HG03280 (cell line): ENCODE data around the gene ARHGEF19.
"Not testable (repeated sequence)": the region's sequence is repeated elsewhere in the genome, so short reads cannot be mapped to it uniquely, and the experiment has no call there.

Experiments
- ATAC-seq: cut with Tn5 transposase; IDR thresholded peaks from one replicate; pipeline ENCODE4 v1.9.1; 2021; ENCODE audit warnings: mild to moderate bottlenecking, moderate library complexity; ENCODE audit not compliant: unreplicated experiment

ARHGEF19 gene

DNA sequence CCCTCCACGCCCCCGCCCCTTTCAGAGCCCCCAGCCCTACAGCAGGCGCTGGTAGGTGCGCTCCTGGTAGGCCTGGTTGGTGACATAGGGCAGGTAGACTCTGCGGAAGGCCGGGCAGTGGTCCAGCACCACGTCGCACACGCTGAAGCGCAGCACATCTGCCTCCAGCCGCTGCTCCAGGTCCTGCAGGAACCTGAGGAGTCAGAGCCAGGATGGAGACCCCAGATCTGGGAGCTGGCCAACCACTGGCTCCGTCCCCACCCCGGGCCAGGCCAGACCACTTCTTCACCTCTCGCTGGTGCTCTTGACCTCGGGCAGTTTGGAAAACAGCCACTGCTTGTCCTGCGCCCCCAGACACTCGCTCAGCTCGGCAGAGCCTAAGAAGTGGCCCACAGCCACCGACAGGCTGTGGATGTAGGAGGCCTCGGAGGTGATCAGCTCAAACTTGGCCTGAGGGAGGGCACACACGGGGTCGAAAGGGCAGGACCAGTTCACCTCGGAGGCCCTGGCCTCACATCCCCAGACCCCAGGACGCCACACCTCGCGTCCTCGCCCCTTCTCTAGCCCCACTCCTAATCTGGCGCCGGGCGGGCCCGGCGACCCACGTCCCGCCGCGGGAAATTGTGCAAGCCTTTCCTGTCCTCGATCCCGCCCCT lies 6.4 kb downstream of the ARHGEF19 start:
- ATAC-seq = no peak

DNA sequence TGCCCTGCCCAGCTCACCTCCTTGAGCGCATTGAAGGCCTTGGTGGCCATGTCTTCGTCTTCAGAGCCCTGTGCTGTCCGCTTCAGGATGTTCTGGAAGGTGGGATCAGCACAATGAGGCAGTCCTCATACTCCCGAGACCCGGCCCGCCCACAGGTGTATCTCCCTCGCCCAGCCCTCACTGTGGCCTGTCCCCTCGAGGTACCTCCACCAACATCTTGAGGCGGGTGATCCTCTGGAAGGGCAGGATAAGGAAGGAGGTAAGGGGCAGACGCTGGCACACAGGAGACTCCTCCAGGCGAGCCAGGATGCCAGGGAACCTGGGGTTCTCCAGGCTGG lies 7.1 kb downstream of the ARHGEF19 start:
- ATAC-seq = no peak

DNA sequence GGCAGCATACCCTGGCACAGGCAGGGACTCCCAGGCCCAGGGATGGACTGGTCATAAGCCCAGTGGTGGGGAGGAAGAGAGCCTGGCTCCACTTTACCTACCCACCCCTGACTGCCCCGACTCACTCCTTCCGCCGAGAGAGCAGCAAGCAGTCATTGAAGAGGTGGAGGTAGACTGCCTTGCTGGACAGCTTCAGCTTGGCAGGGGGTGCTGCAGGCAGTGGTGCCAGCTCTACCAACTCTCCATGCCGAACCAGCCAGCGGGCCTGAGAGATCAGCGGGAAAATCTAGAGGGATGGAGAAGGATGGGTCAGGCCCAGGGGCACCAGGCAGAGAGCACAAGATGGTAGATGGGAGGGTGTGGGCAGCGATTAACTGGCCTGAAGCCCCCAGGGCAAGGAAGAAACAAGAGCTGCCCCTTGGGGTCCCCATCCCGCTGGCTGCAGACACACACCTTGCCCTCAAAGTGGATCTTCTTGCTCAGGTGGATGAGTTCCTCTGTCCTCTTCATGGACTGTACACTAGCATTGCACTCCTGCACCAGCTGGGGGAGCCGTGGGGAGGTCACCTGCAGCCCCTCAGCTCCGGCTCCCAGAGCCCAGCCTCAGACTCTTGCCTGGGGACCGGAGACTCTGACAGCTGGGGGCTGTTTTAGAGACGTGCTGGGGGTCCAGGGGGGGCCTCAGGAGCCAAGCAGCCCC lies 7.7 kb downstream of the ARHGEF19 start:
- no peak for ATAC-seq

DNA sequence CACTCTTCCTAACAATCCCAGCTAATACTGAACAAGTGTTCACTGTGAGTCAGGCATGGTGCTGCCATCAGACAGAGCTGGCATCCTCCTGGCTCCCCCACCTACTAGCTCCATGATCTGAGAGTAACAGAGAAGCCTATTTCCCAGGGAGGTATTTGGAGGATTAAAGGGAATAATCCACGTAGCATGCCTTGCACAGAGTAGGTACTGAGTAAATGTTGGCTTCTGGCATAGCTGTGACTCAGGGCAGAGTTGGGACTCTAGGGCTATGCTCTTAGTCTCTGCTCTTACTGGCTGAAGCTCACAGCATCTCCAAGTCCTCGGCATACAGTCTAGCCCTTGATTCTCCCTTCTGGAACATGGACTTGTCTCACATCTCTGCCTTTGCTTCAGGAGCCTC lies 8.2 kb downstream of the ARHGEF19 start:
- ATAC-seq = no peak

DNA sequence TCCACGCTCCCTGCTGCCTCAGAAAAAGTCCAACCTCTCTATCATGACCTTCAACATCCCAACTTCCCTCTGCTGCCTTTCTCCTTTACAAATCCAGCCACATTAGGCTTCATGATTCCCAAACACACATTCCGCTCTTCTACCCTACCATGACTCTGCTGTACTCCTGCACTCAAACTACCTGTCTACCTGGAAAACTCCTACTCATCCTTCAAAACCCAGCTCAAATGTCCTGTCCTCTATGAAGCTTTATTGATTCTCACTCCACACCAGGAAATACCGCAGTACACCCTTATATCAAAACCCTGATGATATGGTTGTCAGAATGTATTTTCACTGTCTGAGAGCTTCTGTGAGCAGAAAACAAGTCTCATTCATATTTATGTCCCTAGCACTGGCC lies 8.9 kb downstream of the ARHGEF19 start:
- ATAC-seq = no peak

DNA sequence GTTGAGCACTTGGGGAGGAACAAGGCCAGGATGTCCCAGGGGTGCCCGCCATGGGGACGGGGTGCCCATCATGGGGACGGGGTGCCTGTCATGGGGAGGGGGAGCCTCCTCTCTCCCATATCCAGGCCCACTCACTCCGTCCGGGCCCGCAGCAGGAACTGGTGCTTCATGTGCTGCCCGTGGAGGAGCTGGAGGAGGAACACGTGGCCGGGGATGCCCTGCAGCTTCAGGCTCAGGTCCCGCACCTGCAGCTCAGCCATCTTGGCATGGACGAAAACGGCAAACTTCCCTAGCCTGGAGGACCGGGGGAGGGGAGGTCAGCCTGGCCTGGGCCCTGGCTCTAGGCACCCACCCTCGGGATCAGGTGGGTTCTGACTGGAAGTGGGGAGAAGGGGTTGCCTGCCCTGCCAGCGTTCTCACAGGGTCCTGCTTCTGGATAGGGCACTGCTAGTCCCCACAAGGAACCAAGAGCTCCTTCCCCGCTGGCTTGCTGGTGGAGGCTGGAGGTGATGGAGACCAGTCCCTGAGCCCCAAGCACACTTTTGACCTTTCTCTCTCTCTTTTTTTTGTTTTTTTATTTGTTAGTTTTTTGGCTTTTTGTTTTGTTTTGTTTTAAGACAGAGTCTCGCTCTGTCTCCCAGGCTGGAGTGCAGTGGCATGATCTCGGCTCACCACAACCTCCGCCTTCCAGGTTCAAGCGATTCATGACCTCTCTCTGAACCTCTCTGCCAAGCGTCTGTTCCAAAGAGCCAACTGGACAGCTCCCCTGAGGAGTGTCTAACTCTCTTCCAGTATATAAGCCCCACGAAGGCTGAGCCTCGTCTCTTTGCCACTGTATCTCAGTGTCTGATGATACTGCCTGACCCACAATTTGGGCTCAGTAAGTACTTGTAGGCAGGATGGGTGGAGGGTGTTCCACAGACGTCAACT lies 9.9 kb downstream of the ARHGEF19 start:
- no peak for ATAC-seq

DNA sequence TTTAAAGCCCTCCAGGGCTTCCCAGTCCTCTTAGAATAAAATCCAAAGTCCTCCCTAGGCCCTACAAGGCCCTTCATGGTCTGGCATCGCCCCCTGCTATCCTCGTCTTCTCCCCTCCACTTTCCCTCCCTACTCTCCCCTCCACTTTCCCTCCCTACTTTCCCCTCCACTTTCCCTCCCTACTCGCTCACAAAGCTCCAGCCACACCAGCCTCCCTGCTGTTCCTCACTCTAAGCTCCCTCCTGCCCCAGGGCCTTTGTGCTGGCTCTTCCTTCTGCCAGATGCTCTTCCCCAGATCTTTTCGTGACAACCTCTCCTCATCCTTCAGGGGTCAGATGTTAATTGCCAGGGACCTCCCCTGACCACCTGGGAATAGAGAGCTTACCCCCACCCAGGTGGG lies 12.8 kb downstream of the ARHGEF19 start:
- ATAC-seq = no peak

DNA sequence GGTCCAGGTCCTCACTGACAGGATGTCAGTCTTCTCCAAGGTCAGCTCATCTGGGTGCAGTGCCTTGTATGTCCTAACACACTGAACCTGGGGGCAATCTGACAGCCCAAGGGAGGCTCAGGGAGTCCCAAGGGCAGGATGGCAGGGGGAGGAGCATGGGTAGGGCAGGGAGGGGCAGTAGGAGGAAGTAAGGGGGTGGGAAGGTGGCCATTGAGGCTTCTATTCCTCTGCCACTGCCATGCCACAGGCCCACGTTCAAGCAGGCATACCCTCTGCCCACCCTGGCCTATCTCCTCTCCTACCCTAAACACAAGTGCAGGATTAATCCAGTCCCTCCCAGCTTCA lies 13.3 kb downstream of the ARHGEF19 start:
- ATAC-seq = no peak

DNA sequence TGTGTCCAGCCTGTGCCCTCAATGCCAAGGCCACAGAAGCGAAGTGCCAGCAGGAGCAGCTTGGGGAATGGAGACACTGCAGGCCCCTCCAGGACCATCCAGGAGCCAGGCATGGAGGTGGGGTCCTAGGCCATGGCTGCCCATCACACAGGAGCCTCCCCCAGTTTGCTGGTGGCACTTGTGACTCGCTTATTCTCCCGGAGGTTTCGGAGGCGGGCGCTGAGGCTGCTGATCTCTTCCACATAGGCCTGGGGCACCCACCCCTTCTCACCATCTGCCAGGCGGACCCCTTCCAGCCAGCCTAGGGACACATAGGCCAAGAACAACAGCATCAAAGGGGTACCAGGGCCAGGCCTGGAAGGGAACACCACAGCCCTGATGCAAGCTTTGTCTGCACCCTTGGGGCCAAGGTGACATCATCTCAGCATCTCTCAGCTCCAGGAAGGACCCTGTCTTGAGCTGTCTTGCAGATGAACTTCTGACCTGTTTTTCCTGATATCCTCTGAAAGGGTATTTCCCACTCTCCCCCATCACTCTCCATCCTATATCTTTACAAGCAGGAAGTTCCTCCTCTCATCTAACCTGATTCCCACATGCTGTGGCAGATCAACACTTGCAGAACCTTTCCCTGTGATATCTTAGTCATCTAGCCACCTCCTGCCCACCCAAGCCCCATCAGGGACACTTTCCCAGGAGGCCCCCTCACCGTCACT lies 13.9 kb downstream of the ARHGEF19 start:
- no peak for ATAC-seq

DNA sequence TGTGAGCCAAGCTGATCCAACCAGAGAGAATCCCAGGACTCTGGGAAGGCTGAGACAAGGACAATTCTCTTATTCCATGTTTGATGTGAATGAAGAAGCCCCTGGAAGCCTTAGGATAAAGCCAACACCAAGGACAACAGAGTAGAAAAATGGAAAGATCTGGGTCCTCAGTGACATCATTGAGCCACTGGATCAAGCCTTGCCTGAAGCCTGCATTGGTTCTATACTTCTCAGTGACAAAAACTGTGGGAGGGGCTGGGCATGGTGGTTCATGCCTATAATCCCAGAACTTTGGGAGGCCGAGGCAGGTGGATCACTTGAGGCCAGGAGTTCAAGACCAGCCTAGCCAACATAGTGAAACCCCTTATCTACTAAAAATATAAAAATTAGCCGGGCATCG lies 15.6 kb downstream of the ARHGEF19 start:
- ATAC-seq = no peak

DNA sequence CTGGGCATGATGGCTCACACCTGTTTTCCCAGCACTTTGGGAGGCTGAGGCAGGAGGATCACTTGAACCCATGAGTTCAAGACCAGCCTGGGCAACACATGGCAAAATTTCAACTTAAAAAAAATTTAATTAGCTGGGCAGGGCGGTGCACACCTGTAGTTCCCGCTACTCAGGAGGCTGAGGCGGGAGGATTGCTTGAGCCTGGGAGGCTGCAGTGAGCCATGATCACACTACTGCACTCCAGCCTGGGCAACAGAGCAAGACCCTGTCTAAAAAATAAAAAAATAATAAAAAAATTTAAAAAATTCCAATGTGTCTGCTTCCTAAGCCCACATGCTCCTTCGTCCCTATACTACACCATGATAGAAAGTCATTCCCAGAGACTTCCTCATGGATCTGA lies 16.3 kb downstream of the ARHGEF19 start:
- not testable (repeated sequence) for ATAC-seq

DNA sequence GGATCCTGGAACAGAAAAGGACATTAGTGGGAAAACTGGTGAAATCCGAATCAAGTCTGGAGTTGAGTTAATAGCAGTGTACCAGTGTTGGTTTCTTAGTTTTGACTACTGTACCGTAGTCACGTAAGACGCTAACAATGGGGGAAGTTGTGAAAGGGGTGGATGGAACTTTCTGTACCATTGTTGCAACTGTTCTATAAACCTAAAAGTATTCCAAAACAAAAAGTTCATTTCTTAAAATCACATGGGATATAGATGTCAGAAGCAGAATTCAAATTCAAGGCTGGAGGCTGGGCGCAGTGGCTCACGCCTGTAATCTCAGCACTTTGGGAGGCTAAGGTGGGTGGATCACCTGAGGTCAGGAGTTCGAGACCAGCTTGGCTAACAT lies 16.9 kb downstream of the ARHGEF19 start:
- ATAC-seq = no peak

DNA sequence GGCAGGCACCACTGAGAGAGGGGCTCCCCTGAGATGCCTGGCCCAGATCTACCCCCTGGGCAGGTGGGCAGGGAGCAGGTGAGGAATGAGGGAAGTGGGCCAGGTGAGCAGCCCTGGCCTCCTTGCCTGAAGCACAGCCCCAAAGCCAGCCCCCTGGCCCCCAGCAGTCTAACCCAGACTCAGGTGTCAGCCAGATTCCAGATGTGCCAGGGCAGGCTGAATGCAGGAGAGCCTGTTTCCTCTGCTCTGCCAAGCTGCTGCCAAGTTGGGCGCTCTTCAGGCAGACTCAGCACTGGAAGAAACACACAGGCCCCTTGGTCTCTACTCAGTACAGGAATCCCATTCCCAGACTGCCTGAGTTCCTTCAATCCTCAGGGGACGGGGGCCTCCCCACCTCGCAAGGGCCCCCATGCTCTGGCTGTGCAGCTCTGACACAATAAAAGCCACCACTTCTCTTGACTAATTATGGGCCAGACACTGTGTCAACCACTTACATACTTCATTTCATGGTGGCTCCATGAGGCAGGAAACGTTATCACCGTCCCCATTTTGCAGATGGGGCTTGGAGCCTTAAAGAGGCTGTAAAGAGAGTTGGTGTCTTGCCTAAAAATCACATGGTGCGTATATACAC lies 20.4 kb downstream of the ARHGEF19 start:
- ATAC-seq = no peak

DNA sequence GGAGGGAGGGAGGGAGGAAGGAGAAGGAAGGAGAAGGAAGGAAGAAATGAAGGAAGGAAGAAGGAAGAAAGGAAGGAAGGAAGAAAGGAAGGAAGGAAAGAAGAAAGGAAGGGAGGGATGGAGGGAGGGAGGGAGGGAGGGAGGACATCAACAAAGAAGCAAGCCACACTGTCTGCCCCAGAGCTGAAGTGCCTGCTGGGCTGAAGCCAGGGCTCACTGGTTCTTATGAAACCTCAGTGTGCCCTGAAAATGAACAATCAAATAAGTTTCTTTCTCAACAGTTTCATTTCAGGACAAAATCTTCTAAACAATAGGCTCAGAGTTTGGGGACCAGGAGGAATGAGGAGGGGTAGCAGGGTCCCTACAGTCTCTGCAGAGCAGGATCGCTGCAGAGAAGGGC lies 21.1 kb downstream of the ARHGEF19 start:
- ATAC-seq = no peak

DNA sequence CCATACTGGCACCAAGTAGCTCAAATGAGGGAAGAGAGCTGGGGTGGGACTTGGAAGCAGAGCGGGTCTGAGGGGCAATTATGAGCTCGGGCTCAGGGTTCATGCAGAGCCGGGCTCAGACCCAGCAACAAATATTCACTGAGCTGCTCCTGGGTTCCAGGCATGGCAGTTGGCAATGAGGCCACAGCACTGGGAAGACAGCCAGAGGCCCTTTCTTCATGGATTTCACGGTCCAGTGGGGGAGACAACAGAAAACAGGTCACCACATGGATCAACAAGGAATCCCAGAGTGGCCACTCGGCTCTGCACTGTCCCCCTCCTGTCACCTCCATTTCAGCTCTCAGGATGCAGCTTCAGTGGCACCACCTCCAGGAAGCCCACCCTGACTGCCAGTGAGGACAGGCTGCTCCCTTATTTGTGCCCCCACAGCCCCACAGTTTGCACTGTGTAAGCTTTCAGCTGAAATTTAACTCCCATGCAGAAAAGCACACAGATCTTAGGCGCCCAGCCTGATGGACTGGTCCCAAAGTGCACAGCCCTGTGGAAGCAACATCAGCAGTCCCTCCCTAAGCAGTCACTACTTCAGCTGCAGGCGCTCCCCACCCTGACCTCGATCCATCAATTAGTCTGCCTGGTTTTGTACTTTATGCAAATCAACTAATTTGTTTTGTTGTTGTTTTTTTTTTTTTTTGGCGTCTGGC lies 22.4 kb downstream of the ARHGEF19 start:
- no peak for ATAC-seq

DNA sequence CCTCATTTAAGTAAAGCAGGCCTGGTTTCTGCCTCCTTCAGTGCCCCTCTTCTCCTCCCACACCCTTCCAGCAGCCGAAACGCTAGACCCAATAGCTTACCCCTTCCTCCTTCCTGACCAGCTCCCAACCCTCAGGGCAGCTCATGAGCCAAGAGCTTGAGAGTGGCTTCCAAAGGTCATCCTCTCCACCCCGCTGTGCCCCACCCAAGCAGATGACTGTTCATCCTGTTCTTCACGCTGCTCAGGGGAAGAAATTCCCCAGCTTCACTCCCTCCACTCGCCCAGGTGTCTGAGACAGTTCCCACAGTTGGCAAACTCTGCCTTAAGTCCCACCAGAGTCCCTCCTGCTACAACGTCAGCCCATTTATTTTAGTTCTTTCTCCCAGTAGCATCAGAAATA lies 23.4 kb downstream of the ARHGEF19 start:
- ATAC-seq = no peak

DNA sequence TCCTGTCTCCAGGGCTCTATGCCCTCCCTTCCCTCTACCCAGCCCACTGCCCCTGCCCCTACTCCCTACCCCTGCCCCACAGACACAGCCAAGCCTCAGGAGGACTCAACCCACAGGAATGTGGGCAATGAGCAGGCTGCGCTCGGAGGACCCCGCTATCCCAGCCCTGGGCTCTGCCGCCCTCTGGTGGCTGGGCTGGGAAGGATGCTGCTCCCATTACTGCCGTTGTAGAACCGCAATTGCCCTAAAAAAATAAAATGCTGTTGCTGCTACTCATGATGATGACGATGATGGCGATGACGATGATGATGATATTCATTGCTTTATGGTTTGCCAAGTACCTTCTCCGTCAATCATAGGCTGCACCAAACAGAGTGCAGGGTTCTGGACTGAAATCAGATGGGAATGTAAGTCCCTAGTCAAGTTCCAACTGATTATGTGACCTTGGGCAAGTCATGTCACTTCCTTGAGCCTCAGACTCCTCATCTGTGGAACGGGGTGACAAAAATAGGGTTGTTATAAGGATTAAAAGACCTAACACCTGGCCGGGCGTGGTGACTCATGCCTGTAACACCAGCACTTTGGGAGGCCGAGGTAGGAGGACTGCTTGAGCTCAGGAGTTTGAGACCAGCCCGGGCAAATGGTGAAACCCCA lies 24.6 kb downstream of the ARHGEF19 start:
- ATAC-seq = no peak

DNA sequence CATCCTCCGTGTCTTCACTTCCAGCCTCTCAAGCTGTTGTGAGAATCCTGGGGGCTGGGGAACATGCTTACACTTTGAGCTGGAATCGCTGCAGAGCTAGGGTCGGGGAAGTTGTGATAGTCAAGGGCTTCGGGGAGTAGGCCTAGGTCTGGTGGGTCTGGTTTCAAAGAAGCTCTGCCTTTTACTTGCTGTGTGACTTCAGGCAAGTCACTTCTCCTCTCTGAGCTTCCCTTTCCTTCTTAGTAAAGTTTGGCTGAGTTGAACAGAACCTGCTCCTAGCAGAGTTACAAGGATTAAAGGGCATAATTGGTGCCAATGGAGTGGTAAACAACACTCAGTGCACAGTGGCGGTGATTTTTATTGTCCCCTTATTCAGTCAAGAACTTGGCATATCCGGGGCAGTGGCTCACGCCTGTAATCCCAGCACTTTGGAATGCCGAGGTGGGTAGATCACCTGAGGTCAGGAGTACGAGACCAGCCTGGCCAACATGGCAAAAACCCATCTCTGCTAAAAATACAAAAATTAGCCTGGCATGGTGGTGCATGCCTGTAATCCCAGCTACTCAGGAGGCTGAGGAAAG lies 25.7 kb downstream of the ARHGEF19 start:
- no peak for ATAC-seq

DNA sequence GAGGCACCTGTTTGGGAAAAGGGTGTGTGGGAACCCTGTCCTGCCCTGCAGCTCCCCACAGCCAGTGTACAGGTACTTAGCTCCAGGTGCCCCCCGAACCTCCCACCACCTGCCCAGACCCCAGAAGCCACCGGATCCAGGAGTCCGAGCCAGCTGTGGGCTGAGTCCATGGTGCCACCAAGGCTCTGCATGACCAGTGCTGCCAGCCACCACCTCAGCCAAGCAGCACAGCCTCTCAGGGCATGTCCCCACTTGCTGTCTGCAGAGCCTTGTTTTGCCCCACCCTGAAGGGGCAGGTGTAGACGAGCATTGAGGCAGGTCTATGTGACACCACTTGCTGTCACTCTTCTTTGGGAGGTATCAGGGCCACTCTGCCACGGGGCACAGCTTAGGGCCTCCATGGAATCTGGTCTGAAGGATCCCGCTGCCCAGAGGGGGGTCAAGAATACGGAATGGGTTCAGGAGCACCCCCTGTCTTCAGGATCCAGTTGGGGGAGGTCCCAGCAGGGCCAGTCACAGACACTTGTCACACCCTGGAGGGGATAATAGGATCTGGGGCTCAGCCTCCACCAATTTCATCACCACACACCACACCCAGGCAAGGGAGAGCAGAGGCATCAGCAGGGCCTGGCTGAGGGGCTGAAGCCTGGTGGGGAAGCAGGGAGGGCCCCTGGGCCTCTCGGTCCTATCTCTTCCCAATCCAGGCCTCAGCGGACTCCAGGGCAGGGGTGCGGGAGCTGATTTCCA lies 27.7 kb downstream of the ARHGEF19 start:
- no peak for ATAC-seq
